Stimulated activated CD4-positive, alpha-beta T cell treated with anti-CD3 and anti-CD28 coated beads, Interleukin-12 subunit alpha, Interleukin-12 subunit beta, amount 100 ng/mL, for 4 hours (primary cell): ENCODE results near the gene PPP4R4.

Experiments used
- DNase-seq: peaks from one replicate; pipeline ENCODE4 v3.0.0-alpha.2; 2020

PPP4R4 gene

DNA sequence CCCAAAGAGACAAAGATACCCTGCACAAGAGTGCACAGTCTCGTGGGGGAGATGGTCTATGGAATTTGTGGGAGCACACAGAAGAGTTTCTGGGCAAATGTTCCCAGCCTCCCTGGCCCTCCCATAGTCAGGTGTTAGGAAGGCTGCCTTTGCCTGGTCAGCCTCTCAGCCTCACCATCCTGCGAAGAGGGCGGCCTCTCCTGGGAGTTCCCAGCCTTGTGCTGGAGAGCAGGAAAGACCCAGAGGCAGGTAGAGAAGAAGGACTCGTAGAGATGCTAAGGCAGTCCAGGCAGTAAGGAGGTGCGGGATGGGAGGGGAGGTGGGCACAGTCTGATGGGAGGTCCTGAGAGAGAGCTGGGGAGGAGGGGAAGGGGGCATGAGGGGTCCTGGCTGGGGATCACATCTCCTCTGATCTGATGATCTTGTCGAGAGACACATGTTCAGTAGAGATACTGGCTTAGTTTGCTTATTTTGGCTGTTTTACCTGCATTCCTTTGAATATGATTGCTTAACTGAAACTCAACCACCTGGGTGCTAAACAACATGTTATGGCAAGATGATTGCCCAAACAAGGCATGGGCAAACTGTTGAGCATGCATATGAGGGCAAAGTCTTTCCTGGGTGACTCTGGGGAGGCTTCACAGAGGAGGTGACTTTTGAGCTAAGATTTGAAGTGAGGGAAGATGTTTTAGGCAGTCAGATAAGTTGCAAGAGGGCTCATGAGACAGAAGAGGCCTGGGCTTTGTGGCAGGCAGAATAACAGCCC is 138.5 kb downstream of the PPP4R4 start:
- DNase-seq: no peak

- no peak for DNase-seq
Measured at GRCh38 chr14:94313991-94314655, 140.0 kb downstream of the PPP4R4 start.

- no peak for DNase-seq
Measured at GRCh38 chr14:94314890-94315289, 140.8 kb downstream of the PPP4R4 start.

- no peak for DNase-seq
Measured at GRCh38 chr14:94316692-94317091, 142.6 kb downstream of the PPP4R4 start.

- no peak for DNase-seq
Measured at GRCh38 chr14:94317259-94317658, 143.1 kb downstream of the PPP4R4 start.

DNA sequence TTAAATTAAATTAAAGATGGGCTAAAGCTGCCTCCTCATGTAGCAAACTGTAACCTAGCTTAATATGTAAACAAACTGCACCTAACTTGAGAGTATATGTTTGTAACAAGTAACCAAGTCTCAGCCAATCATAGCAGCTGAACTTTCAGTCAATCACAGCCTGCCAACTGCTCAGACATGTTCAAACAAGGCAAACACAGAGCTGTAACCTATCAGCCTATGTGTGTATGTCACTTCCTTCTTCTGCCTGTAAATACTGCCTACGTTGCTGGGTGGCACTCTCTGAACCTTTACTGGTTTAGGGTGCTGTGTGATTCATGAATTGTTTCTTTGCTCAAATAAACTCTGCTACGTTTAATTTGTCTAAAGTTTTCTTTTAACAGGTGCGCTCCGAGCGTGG is 146.1 kb downstream of the PPP4R4 start:
- no peak for DNase-seq

DNA sequence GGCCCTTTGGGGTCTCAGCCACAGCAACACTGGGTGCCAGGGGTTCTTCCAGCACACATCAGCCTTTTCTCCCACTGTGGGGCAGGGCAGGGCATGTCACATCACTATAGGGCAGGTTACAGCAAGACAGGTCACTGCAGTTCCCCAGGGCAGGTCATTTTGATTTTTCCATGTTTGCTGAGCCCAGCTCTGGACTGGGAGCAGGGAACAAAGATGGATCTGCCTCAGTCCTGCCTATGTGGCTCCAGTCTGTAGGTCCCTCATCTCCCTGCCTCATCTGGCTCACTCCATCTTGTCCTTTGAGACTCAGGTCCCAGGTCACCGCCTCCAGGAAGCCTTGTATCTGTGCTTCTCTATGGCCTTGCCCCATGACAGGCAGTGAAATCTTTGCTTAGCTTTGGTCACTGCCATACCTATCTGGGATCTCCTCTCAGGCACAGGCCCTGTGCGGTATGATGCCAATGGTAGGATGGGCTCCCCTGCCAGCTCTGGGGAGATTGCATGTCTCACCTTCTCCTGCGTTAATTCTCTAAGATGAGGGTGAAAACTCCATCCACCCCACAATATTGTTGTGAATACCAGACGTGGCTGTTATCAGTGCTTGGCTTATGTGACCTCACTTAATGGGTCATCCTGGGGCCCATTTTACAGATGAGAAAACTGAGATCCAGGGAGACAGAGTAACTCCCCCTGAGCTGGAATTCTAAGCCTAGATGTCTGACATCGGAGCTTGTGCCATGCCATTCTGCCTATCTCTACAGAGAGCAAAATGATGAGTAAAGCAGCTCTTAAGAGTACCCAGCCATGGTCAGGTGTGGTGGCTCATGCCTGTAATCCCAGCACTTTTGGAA is 147.5 kb downstream of the PPP4R4 start:
- no peak for DNase-seq

- DNase-seq: no peak
Measured at GRCh38 chr14:94322648-94323570, 148.8 kb downstream of the PPP4R4 start, which contains the start of gene SERPINA6. Gene SERPINA6, minus strand, starts transcription at chr14:94323336. Its CDS starts 8,688 bp downstream, at chr14:94314648.

GRCh38 chr14:94328196-94328595 is 154.1 kb downstream of the PPP4R4 start:
- DNase-seq: no peak
